ENCODE measurements around the gene NOS1AP. TPM values are rescaled to one million over a fixed set of nuclear protein-coding genes. Genes with fewer than 3 reads are reported as not detected.
A peak's percentile ranks its signal among the peaks of the same experiment; 100 is the strongest.
"Not testable (repeated sequence)": the region's sequence is repeated elsewhere in the genome, so short reads cannot be mapped to it uniquely, and the experiment has no call there.

NOS1AP gene
- total RNA-seq, 1 donor from 2014 or later = 4.5 TPM

DNA sequence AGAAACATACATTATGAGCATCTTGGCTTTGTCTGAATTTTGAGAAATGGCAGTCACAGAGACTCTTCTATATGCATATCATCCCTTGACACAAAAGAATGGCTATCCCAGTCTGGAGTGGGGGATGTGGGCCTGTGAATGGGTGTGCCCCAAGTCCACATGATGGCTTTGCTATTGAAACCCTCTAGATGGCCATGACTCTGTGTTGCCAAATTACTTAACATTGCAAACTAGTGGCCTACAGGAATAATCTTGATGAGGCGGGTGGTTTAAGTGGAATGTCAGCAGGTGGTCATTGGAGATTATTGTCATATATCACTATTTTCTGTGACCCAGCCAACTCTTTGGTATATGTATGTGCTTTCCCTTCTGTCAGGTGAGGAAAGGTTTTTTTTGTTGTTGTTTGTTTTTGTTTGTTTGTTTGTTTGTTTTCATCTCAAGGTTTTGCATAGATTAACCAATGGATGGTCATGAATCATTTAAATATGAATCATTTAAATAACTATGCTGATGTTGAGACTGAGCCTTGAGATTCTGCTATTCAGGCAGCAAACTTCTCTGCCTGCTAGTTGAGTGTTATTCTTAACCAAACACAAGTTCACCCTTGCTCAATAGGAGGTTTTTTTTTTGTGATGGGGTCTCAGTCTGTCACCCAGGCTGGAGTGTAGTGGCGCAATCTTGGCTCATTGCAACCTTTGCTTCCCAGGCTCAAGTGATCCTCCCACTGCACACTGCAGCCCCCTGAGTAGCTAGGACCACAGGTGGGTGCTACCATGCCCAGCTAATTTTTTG is 103.0 kb downstream of the NOS1AP start:
- no peak overlapping the region for H3K4me3 Mint-ChIP-seq (ENCODE audit: unreplicated experiment)
- no peak for DNase-seq (ENCODE audit: low spot score)
- H3K27ac Mint-ChIP-seq (ENCODE audit: unreplicated experiment) = no peak overlapping the region
- no peaks in the 10 kb centered on the region for H3K36me3 Mint-ChIP-seq (ENCODE audit: low read depth)
- H3K27me3 Mint-ChIP-seq (ENCODE audit: low read depth) = no peaks in the 10 kb centered on the region
- H3K4me1 Mint-ChIP-seq (ENCODE audit: low read depth) = peaks cover 64% of the 10 kb centered on the region
- TF ChIP-seq, protein P1, sequence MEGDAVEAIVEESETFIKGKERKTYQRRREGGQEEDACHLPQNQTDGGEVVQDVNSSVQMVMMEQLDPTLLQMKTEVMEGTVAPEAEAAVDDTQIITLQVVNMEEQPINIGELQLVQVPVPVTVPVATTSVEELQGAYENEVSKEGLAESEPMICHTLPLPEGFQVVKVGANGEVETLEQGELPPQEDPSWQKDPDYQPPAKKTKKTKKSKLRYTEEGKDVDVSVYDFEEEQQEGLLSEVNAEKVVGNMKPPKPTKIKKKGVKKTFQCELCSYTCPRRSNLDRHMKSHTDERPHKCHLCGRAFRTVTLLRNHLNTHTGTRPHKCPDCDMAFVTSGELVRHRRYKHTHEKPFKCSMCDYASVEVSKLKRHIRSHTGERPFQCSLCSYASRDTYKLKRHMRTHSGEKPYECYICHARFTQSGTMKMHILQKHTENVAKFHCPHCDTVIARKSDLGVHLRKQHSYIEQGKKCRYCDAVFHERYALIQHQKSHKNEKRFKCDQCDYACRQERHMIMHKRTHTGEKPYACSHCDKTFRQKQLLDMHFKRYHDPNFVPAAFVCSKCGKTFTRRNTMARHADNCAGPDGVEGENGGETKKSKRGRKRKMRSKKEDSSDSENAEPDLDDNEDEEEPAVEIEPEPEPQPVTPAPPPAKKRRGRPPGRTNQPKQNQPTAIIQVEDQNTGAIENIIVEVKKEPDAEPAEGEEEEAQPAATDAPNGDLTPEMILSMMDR (IDR thresholded peaks at IDR 0.05) = no peak
- no peaks in the 10 kb centered on the region for H3K9me3 Mint-ChIP-seq (ENCODE audit: low read depth)

- H3K4me3 Mint-ChIP-seq (ENCODE audit: unreplicated experiment); DNase-seq (ENCODE audit: low spot score); H3K27ac Mint-ChIP-seq (ENCODE audit: unreplicated experiment); H3K27me3 Mint-ChIP-seq (ENCODE audit: low read depth); H3K9me3 Mint-ChIP-seq (ENCODE audit: low read depth); H3K36me3 Mint-ChIP-seq (ENCODE audit: low read depth): not testable (repeated sequence)
- H3K4me1 Mint-ChIP-seq (ENCODE audit: low read depth) = peaks cover 61% of the 10 kb centered on the region
These were observed 104.1 kb downstream of the NOS1AP start for GRCh38 chr1:162173607-162174006.

DNA sequence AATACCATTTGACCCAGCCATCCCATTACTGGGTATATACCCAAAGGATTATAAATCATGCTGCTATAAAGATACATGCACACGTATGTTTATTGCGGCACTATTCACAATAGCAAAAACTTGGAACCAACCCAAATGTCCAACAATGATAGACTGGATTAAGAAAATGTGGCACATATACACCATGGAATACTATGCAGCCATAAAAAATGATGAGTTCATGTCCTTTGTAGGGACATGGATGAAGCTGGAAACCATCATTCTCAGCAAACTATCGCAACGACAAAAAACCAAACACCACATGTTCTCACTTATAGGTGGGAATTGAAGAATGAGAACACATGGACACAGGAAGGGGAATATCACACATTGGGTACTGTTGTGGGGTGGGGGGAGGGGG is 104.5 kb downstream of the NOS1AP start:
- H3K4me3 Mint-ChIP-seq (ENCODE audit: unreplicated experiment); DNase-seq (ENCODE audit: low spot score); H3K9me3 Mint-ChIP-seq (ENCODE audit: low read depth); H3K36me3 Mint-ChIP-seq (ENCODE audit: low read depth); H3K27ac Mint-ChIP-seq (ENCODE audit: unreplicated experiment); H3K27me3 Mint-ChIP-seq (ENCODE audit: low read depth): not testable (repeated sequence)
- peaks cover 57% of the 10 kb centered on the region for H3K4me1 Mint-ChIP-seq (ENCODE audit: low read depth)

- TF ChIP-seq, protein P1 (IDR thresholded peaks at IDR 0.05) = no peak
- no peak for DNase-seq (ENCODE audit: low spot score)
- H3K9me3 Mint-ChIP-seq (ENCODE audit: low read depth) = no peaks in the 10 kb centered on the region
- no peak overlapping the region for H3K4me3 Mint-ChIP-seq (ENCODE audit: unreplicated experiment)
- no peaks in the 10 kb centered on the region for H3K36me3 Mint-ChIP-seq (ENCODE audit: low read depth)
- H3K4me1 Mint-ChIP-seq (ENCODE audit: low read depth) = peaks cover 42% of the 10 kb centered on the region
- peak overlapping the region; percentile 50 for H3K27ac Mint-ChIP-seq (ENCODE audit: unreplicated experiment)
- no peaks in the 10 kb centered on the region for H3K27me3 Mint-ChIP-seq (ENCODE audit: low read depth)
These were observed 106.0 kb downstream of the NOS1AP start for GRCh38 chr1:162175379-162176081.

GRCh38 chr1:162177126-162177525 is 107.6 kb downstream of the NOS1AP start:
- no peak overlapping the region for H3K4me3 Mint-ChIP-seq (ENCODE audit: unreplicated experiment)
- no peaks in the 10 kb centered on the region for H3K27me3 Mint-ChIP-seq (ENCODE audit: low read depth)
- no peak overlapping the region for H3K27ac Mint-ChIP-seq (ENCODE audit: unreplicated experiment)
- TF ChIP-seq, protein P1 (IDR thresholded peaks at IDR 0.05) = no peak
- H3K4me1 Mint-ChIP-seq (ENCODE audit: low read depth) = peaks cover 30% of the 10 kb centered on the region
- H3K9me3 Mint-ChIP-seq (ENCODE audit: low read depth) = no peaks in the 10 kb centered on the region
- H3K36me3 Mint-ChIP-seq (ENCODE audit: low read depth) = no peaks in the 10 kb centered on the region
- no peak for DNase-seq (ENCODE audit: low spot score)

DNA sequence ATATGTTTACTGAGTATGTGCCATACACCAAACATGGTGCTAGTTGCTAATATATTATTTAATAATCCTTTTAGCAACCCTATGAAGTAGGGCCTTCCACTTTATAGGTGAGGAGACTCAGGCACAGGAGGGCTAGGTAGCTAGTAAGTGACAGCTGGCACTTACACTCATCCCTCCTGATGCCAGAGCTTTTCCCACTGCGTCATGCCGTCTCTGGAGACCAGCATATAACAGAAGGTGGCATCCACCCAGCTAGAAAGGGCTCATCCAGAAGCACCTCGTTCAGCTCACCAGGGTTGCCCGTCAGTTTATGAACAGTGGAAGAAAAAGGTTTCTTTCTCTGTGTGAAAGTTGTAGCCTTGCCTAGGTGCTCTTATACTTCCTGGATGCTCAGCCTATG is 108.9 kb downstream of the NOS1AP start:
- Mint-ChIP-seq H3K27ac (ENCODE audit: unreplicated experiment) (no peak overlapping the region), H3K9me3 (ENCODE audit: low read depth) (no peaks in the 10 kb centered on the region), H3K27me3 (ENCODE audit: low read depth) (no peaks in the 10 kb centered on the region), H3K4me1 (ENCODE audit: low read depth) (peaks cover 25% of the 10 kb centered on the region), H3K4me3 (ENCODE audit: unreplicated experiment) (no peak overlapping the region), H3K36me3 (ENCODE audit: low read depth) (no peaks in the 10 kb centered on the region)
- TF ChIP-seq, protein P1 (IDR thresholded peaks at IDR 0.05) = no peak
- DNase-seq (ENCODE audit: low spot score) = no peak
